ENCODE measurements around the gene ERBB2. TPM values are rescaled to one million over a fixed set of nuclear protein-coding genes. Genes with fewer than 3 reads are reported as not detected.

The ERBB2 gene
- total and polyA plus RNA-seq, 2 of the 8 experiments (the other 6 are each of a cell fraction or from before 2014, with no cell fraction given) = 183 to 394 TPM

DNA sequence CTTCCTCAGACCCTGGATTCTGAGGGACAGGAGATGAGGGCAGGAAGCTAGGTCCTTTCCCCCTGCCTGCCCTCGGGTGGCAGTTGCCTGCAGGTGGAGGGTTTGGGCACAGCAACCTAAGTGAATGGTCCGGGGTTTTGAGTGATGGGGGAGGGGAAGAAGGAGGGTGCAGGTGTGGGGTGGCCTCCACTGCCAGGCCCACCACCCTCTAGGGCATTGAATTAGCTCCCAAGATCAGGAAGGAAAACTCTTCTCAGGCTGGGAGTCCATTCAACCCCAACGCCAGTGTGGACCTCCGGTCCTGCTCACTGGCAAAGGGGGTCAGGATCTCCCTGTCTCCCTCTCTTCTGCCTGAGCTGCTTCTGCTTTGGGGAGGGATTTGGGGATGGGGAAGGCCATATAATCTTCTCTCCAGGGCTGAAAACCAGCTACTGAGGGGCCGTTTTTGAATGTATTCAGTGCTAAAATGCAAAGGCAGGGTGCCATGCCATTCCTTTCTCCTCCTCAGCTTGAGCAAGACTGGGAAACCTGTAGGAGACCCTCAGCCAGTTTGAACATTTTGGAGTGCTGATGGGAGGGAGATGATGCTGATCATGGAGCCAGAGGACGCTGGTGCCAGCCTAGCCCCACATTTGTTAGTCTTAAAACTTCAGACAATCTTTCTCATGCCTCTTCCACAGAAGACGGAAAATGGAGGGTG is 56.7 kb downstream of the ERBB2 start:
- no peak overlapping the region for H2AK5ac ChIP-seq (ENCODE audit: low read depth, low read length)
- 86% methylated on average over 7 of the region's 7 CpGs; no CpG with 5 or more reads in 1 of the 2 experiments for WGBS, 2 experiments (ENCODE audit: extremely low coverage in 1 of 2, insufficient coverage in 1 of 2, insufficient read length in 1 of 2, insufficient replicate concordance in 2 of 2, low coverage in 1 of 2, low lambda C conversion rate in 2 of 2, missing lambda C conversion rate in 1 of 2)
- no peak overlapping the region for H2BK5ac ChIP-seq (ENCODE audit: low read depth, low read length)
- H3K4ac ChIP-seq (replicated peaks; ENCODE audit: insufficient read length, low read depth, low read length) = no peak overlapping the region
- no peak overlapping the region; the same call in 1 of the 2 replicates for H4K8ac ChIP-seq (ENCODE audit: extremely low read depth, insufficient read depth, low read length)
- H3K4me1 ChIP-seq (replicated peaks in 1 of 4; ENCODE audit: control insufficient read depth in 3 of 4, insufficient read depth in 4 of 4, low read length in 3 of 4) = peaks cover 9 to 22% (median 17%) of the 10 kb centered on the region in 4 experiments
- H3K56ac ChIP-seq (replicated peaks; ENCODE audit: insufficient read length, low read depth, low read length) = no peak overlapping the region
- no peak overlapping the region for H3K18ac ChIP-seq (ENCODE audit: extremely low read depth, low read length)
- ChIA-PET POLR2A (ENCODE audit: partially characterized antibody) (interaction anchor here (8.1 kb wide), 1 partner anchor 26 kb away, joined by 54 read pairs; the partner anchor contains the start of gene MIEN1), CTCF (ENCODE audit: partially characterized antibody) (interaction anchor here (0.5 to 8.2 kb wide), 7 partner anchors 26 to 143 kb away, joined by 3 to 102 read pairs (median 5); partner anchors contain the start of gene MIEN1)
- no peaks in the 10 kb centered on the region for H3K36me3 ChIP-seq (ENCODE audit: control insufficient read depth in 2 of 4, insufficient read depth in 4 of 4, low read length in 3 of 4)
- DNase-seq (ENCODE audit: low read depth in 1 of 2, low spot score in 2 of 2) (no peak), FAIRE-seq (no peak)
- H3K79me2 ChIP-seq (ENCODE audit: control insufficient read depth in 1 of 2, insufficient read depth in 2 of 2, low read length in 2 of 2) = no peaks in the 10 kb centered on the region
- no peak overlapping the region for H4K91ac ChIP-seq (replicated peaks; ENCODE audit: insufficient read length, low read length)
- H4K20me1 ChIP-seq (replicated peaks in 1 of 2; ENCODE audit: control insufficient read depth in 1 of 2, insufficient read depth in 2 of 2, low read length in 2 of 2) = no peaks in the 10 kb centered on the region
- peaks cover 0 to 3% (median 2%) of the 10 kb centered on the region in 4 experiments; a peak in 2 of 7 replicates for H3K27me3 ChIP-seq (replicated peaks in 1 of 4; ENCODE audit: control insufficient read depth in 3 of 4, extremely low read depth in 1 of 4, insufficient read depth in 3 of 4, low read length in 3 of 4)
- no peak overlapping the region for H3K27ac ChIP-seq (ENCODE audit: low read depth, low read length)
- H2BK15ac ChIP-seq (ENCODE audit: low read length) = no peak overlapping the region
- H3K14ac ChIP-seq (ENCODE audit: insufficient read length) = no peak overlapping the region
- no peaks in the 10 kb centered on the region for H3K9me3 ChIP-seq (ENCODE audit: insufficient read depth in 2 of 2, low read depth in 1 of 2, low read length in 1 of 2)
- no peak overlapping the region for H2BK120ac ChIP-seq (replicated peaks; ENCODE audit: low read depth, low read length)
- H3K4me2 ChIP-seq (ENCODE audit: insufficient read depth in 1 of 2, low read depth in 2 of 2, low read length in 2 of 2) = no peak overlapping the region
- H2BK20ac ChIP-seq (ENCODE audit: low read length) = 0 out of 2 replicates have a peak overlapping the region, but pooled peaks have one; percentile 25
- no peaks in the 10 kb centered on the region; the same call in 1 of the 2 replicates for H3K79me1 ChIP-seq (ENCODE audit: low read depth, low read length)
- TF ChIP-seq JUN (IDR thresholded peaks at IDR 0.05; ENCODE audit: low read depth, low read length) (no peak), EP300 (IDR thresholded peaks at IDR 0.05; ENCODE audit: borderline replicate concordance in 1 of 2, low read depth in 2 of 2, low read length in 2 of 2) (no peak), HDAC6 (IDR thresholded peaks at IDR 0.05; ENCODE audit: low read depth, low read length) (no peak), GTF2F1 (IDR thresholded peaks at IDR 0.05; ENCODE audit: borderline replicate concordance, low read depth, low read length) (no peak), EGR1 (IDR thresholded peaks at IDR 0.05; ENCODE audit: borderline replicate concordance, low read depth, low read length) (no peak)
- no peak overlapping the region for H3K4me3 ChIP-seq (ENCODE audit: extremely low read depth in 1 of 4, insufficient read depth in 2 of 4, low read depth in 3 of 4, low read length in 4 of 4)
- no peak overlapping the region for H3K23ac ChIP-seq (ENCODE audit: insufficient read length)
- H3K9ac ChIP-seq (replicated peaks in 1 of 4; ENCODE audit: extremely low read depth in 1 of 4, low read depth in 3 of 4, low read length in 3 of 4) = no peak overlapping the region
- no peak overlapping the region for H4K5ac ChIP-seq (ENCODE audit: insufficient read length, low read depth, low read length)
- peak overlapping the region; percentile 1; the same call in 1 of the 2 replicates for H2BK12ac ChIP-seq (ENCODE audit: low read depth, low read length)
- H2AFZ ChIP-seq (ENCODE audit: low read length) = no peak overlapping the region
- H3K23me2 ChIP-seq (ENCODE audit: low read depth, low read length) = peaks cover 10% of the 10 kb centered on the region; the same call in 1 of the 2 replicates
